Adrenal gland (tissue), 19 donors: ENCODE data around the gene PSMG2. TPM values are rescaled to one million over a fixed set of nuclear protein-coding genes. Genes with fewer than 3 reads are reported as not detected.

Experiments used
- DNase-seq, 7 donors: peaks; one replicate each; pipeline ENCODE4 v3.0.0-alpha.2; 2019 to 2020
- H3K27ac ChIP-seq, 5 donors: fragments of 200-600 bp; sonication (generic) in 4 of 5; 1 replicate in 3 of 5; 2 replicates in 2 of 5; pipeline versions ENCODE4 v1.5.1 to v1.8.0; 2016 to 2020; ENCODE audit warnings: mild to moderate bottlenecking in 1 of 5
- H3K27me3 ChIP-seq: fragments of 200-600 bp; 2 replicates; pipeline ENCODE4 v1.8.0; 2021
- H3K36me3 ChIP-seq, 2 donors: fragments of 200-600 bp; replicated peaks in 1 of 2; 1 replicate in 1 of 2; 2 replicates in 1 of 2; pipeline versions ENCODE4 v1.5.1 to v1.8.0; 2018 to 2022
- H3K4me1 ChIP-seq, 2 donors: fragments of 200-600 bp; replicated peaks in 1 of 2; 1 replicate in 1 of 2; 2 replicates in 1 of 2; pipeline versions ENCODE4 v1.5.1 to v1.8.0; 2018 to 2021
- H3K4me3 ChIP-seq, 4 donors: fragments of 200-600 bp; sonication (generic) in 3 of 4; one replicate each; pipeline ENCODE4 v1.5.1; 2016 to 2018
- H3K9me3 ChIP-seq, 3 donors: fragments of 200-600 bp; sonication (generic) in 1 of 3; replicated peaks in 1 of 3; 1 replicate in 2 of 3; 2 replicates in 1 of 3; pipeline versions ENCODE4 v1.5.1 to v1.8.0; 2016 to 2021
- POLR2A ChIP-seq, 2 donors: fragments of 450-650 bp; IDR thresholded peaks; one replicate each; pipeline ENCODE4 v1.6.1; 2017; ENCODE audit warnings: antibody characterized with exemption in 2 of 2, mild to moderate bottlenecking in 2 of 2, moderate library complexity in 1 of 2
- WGBS, 4 donors: extraction: QIAGEN DNeasy Blood & Tissue Kit in 2 of 4; methylation state at CpG; one replicate each; pipeline versions ENCODE4 v1.1.5 to v1.1.7; 2013 to 2017; 5-methylcytosine and 5-hydroxymethylcytosine counted together
- intact Hi-C, 2 donors: fragments of 100-400 bp; cut with DNase I; formaldehyde crosslinking; loops; one replicate each; pipeline versions ENCODE4 v1.14.1 to v1.15.0; 2022 to 2023
- long read RNA-seq, 10 donors: library from polyadenylated mRNA in 3 of 10; unstranded in 2 of 10; stranded (forward) in 1 of 10; transcript quantifications; one replicate each; pipeline ENCODE4 v2.0.0 and lab custom pipeline, GENCODE V29; 2021 to 2026
- polyA plus RNA-seq, 3 donors: library from polyadenylated mRNA; stranded (reverse); fragments of 200-250 nt in 2 of 3; fragments of 350-450 nt in 1 of 3; fragmentation: Illumina TruSeq in 1 of 3; extraction: RNeasy Lipid Tissue Mini Kit (QIAGEN cat#74804) in 1 of 3; gene quantifications; one replicate each; pipeline ENCODE4 v1.2.3, GENCODE V29; 2013 to 2014
- total RNA-seq, 9 donors: library from RNA; depleted of rRNA in 4 of 9; stranded (reverse); fragments of >200 nt in 4 of 9; fragments of 120-200 nt in 1 of 9; fragmentation: NEBNext Ultra II Directional in 1 of 9; extraction: Animal tissue kit (Norgen Biotek cat#: 25700) in 1 of 9; gene quantifications; one replicate each; pipeline versions ENCODE4 v1.1.0 to v1.2.4, GENCODE V29; 2013 to 2023
- TF ChIP-seq, protein P1 (sequence below), 6 experiments: fragments of 450-650 bp in 4 of 6; fragments of 200-600 bp in 2 of 6; sonication (generic) in 1 of 6; IDR thresholded peaks; 1 replicate in 5 of 6; 2 replicates in 1 of 6; pipeline versions ENCODE4 v1.5.1 to v1.8.0; 2016 to 2021; ENCODE audit warnings: antibody characterized with exemption in 6 of 6, mild to moderate bottlenecking in 2 of 6, moderate library complexity in 1 of 6
- donor health status: healthy with polysubstance abuse.
- donor health status: Bipolar disorder and iron deficiency.
- donor health status: DM: yes; HTN: yes; CAD: no.
- donor health status: DM: no; HTN: no; CAD: no.
- donor health status: DM: no; HTN: no; CAD: no.
- donor health status: DM: yes; HTN: yes; CAD: no.

The PSMG2 gene, protein sequence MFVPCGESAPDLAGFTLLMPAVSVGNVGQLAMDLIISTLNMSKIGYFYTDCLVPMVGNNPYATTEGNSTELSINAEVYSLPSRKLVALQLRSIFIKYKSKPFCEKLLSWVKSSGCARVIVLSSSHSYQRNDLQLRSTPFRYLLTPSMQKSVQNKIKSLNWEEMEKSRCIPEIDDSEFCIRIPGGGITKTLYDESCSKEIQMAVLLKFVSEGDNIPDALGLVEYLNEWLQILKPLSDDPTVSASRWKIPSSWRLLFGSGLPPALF
- total RNA-seq = 10 to 100 TPM; 54.9 to 99.9 (median 78.8) TPM
- polyA plus RNA-seq = 10 to 100 TPM; 89.9 to 99.8 (median 90.6) TPM
- long read RNA-seq, donor 1, transcript PSMG2-201 (7 exons, 1,686 nt) = major isoform, 33 of 35 reads
- long read RNA-seq, donor 1, partial matches to known transcripts = 0 of 35 reads
- long read RNA-seq, donor 1, other reads (novel, unspliced or antisense) = 0 of 35 reads
- long read RNA-seq, donor 2, transcript PSMG2-201 (7 exons, 1,686 nt) = major isoform, 31 of 33 reads
- long read RNA-seq, donor 2, partial matches to known transcripts = 0 of 33 reads
- long read RNA-seq, donor 2, other reads (novel, unspliced or antisense) = 0 of 33 reads
- long read RNA-seq, donor 3, transcript PSMG2-201 (7 exons, 1,686 nt) = major isoform, 33 of 35 reads
- long read RNA-seq, donor 3, partial matches to known transcripts = 0 of 35 reads
- long read RNA-seq, donor 3, other reads (novel, unspliced or antisense) = 0 of 35 reads
- long read RNA-seq, donor 4, transcript PSMG2-201 (7 exons, 1,686 nt) = major isoform, 66 of 74 reads
- long read RNA-seq, donor 4, partial matches to known transcripts = 4 of 74 reads
- long read RNA-seq, donor 4, other reads (novel, unspliced or antisense) = 4 of 74 reads
- long read RNA-seq, donor 5, transcript PSMG2-201 (7 exons, 1,686 nt) = major isoform, 74 of 82 reads
- long read RNA-seq, donor 5, partial matches to known transcripts = 1 of 82 reads
- long read RNA-seq, donor 5, other reads (novel, unspliced or antisense) = 4 of 82 reads
- long read RNA-seq, donor 6, transcript PSMG2-201 (7 exons, 1,686 nt) = major isoform, 48 of 55 reads
- long read RNA-seq, donor 6, partial matches to known transcripts = 3 of 55 reads
- long read RNA-seq, donor 6, other reads (novel, unspliced or antisense) = 3 of 55 reads
- long read RNA-seq, donor 7, transcript PSMG2-201 (7 exons, 1,686 nt) = major isoform, 21 of 25 reads
- long read RNA-seq, donor 7, partial matches to known transcripts = 0 of 25 reads
- long read RNA-seq, donor 7, other reads (novel, unspliced or antisense) = 0 of 25 reads
- long read RNA-seq, donor 8, transcript PSMG2-201 (7 exons, 1,686 nt) = major isoform, 34 of 37 reads
- long read RNA-seq, donor 8, partial matches to known transcripts = 0 of 37 reads
- long read RNA-seq, donor 8, other reads (novel, unspliced or antisense) = 0 of 37 reads
- long read RNA-seq, donor 9, transcript PSMG2-201 (7 exons, 1,686 nt) = major isoform, 23 of 27 reads
- long read RNA-seq, donor 9, partial matches to known transcripts = 0 of 27 reads
- long read RNA-seq, donor 9, other reads (novel, unspliced or antisense) = 0 of 27 reads
- long read RNA-seq, donor 10, transcript PSMG2-201 (7 exons, 1,686 nt) = major isoform, 12 of 14 reads
- long read RNA-seq, donor 10, partial matches to known transcripts = 0 of 14 reads
- long read RNA-seq, donor 10, other reads (novel, unspliced or antisense) = 0 of 14 reads

DNA sequence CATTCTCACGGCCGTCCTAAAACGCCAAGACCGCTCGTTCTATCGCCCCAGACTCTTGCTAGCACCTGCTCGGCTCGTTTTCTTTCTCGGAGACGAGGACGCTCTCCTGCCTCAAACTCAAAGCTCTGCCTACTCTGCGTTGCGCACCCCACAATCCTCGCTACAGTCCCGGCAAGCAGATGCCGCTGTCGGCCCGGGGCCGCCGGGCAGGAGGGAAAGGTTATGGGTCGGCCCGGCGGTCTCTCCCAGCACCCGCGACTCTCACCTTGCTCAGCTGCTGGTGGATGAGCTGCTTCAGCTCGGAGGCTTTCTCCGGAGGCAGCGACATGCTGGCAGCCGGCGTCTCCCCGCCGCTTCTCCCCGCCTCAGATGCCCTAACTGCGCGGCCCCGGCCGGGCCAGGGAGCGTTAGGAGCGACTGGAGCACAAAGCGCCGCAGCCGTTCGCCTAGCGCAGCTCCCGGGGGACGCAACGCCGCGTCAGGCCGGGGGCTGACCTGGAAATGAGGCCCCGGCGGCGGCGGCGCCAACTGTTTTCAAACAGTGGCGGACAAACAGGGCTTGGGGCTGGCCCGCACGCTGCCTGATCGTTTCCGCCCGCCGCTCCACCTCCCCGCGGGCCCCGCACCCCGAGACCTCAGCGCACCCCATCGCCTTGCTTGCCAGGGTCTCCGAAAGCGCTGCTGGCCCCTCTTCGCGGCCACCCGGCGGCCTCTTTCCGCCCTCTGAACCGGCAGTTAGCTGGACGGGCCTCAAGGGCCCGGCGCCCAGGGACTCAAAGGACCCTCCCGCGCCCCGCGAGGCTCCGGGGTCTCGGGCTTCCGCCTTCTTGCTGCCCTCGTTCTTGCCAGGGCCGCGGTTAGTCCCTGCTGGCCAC lies at the start of gene PSMG2, which contains the start of gene CEP76:
PSMG2 (plus strand) TSS at position 822 of the 875 bp plus-strand sequence. CDS start 66 bp downstream, outside the sequence.
CEP76 (minus strand) TSS at position 503 of the 875 bp plus-strand sequence; CDS start at position 328, 175 bp downstream.
- TF ChIP-seq, protein P1, sequence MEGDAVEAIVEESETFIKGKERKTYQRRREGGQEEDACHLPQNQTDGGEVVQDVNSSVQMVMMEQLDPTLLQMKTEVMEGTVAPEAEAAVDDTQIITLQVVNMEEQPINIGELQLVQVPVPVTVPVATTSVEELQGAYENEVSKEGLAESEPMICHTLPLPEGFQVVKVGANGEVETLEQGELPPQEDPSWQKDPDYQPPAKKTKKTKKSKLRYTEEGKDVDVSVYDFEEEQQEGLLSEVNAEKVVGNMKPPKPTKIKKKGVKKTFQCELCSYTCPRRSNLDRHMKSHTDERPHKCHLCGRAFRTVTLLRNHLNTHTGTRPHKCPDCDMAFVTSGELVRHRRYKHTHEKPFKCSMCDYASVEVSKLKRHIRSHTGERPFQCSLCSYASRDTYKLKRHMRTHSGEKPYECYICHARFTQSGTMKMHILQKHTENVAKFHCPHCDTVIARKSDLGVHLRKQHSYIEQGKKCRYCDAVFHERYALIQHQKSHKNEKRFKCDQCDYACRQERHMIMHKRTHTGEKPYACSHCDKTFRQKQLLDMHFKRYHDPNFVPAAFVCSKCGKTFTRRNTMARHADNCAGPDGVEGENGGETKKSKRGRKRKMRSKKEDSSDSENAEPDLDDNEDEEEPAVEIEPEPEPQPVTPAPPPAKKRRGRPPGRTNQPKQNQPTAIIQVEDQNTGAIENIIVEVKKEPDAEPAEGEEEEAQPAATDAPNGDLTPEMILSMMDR (IDR thresholded peaks at IDR 0.05) = peak in 1 of 6 experiments; percentile 12
- peak; percentile 88 to 95 for TF ChIP-seq POLR2A (IDR thresholded peaks at IDR 0.05)
- H3K36me3 ChIP-seq = peaks cover 0 to 7% of the 10 kb centered on the region in 2 donors
- 0% methylated on average over 25 to 89 of the region's 89 CpGs for WGBS, 4 donors
- peak; percentile 87 to 92 (median 90) for DNase-seq
- H3K4me3 ChIP-seq = peak within 1 kb of the TSS; percentile 71 to 98 (median 90)
- H3K27me3 ChIP-seq = no peaks in the 10 kb centered on the region
- H3K27ac ChIP-seq = peak within 1 kb of the TSS; percentile 76 to 98 (median 93)
- H3K4me1 ChIP-seq = peaks cover 11 to 35% of the 10 kb centered on the region in 2 donors
- intact Hi-C loops = no loop called here
- no peaks in the 10 kb centered on the region for H3K9me3 ChIP-seq

DNA sequence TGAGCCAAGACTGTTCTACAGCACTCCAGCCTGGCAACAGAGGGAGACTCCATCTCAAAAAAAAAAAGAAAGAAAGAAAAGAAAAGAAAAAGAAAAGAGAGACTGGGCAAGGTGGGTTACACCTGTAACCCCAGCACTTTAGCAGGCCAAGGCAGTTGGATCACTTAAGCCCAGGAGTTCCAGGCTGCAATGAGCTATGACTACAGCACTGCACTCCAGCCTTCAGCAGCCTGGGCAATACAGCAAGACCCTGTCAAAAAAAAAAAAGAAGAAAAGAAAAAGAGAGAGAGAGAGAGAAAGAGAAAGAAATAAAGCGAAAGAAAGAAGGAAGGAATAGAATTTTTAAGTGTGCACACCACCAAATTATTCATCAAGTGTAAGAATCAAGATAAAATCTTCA lies 47.9 kb upstream of the PSMG2 start:
- Histone ChIP-seq H3K4me1 (peaks cover 24 to 59% of the 10 kb centered on the region in 2 donors), H3K27me3 (no peaks in the 10 kb centered on the region), H3K36me3 (no peaks in the 10 kb centered on the region), H3K27ac (no peak overlapping the region), H3K9me3 (no peaks in the 10 kb centered on the region), H3K4me3 (no peak overlapping the region)
- TF ChIP-seq, protein P1 (IDR thresholded peaks at IDR 0.05) = no peak
- TF ChIP-seq POLR2A (IDR thresholded peaks at IDR 0.05) = no peak
- intact Hi-C loops = loop anchor here in 1 of 2 donors (10.0 kb wide), 1 partner anchor 110 kb away; no protein-coding TSS in a partner anchor
- 90 to 97% (median 95%) methylated on average over 1 of the region's 1 CpG for WGBS, 4 donors
- no peak for DNase-seq

DNA sequence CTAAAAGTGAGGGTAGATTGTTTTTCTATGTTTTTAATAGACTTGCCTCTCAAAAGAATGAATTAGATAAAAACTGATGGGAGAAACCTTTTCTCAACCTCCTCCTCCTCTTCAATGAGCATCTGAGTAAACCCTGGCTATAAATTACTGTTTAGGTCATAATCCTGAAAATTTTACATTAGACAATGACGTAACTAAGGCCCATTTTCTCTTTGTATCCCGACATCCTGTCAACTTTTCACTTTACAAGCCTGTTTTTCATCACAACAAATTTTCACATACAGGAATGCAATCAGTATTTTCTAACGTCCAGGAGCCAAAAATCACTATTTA lies 46.3 kb upstream of the PSMG2 start:
- Histone ChIP-seq H3K9me3 (no peaks in the 10 kb centered on the region), H3K4me3 (peak overlapping the region; percentile 13 to 97 (median 50)), H3K27me3 (no peaks in the 10 kb centered on the region), H3K27ac (peak overlapping the region in 4 of 5 donors; percentile 94 to 99 (median 98)), H3K36me3 (no peaks in the 10 kb centered on the region), H3K4me1 (peaks cover 22 to 54% of the 10 kb centered on the region in 2 donors)
- no peak for DNase-seq
- TF ChIP-seq, protein P1 (IDR thresholded peaks at IDR 0.05) = no peak
- 2 to 8% (median 5%) methylated on average over 3 of the region's 3 CpGs for WGBS, 4 donors
- intact Hi-C loops = loop anchor here in 1 of 2 donors (10.0 kb wide), 1 partner anchor 112 kb away; no protein-coding TSS in a partner anchor
